GM12872 (cell line): ENCODE data around the gene CEP95.

Source experiments
- TF ChIP-seq, protein P1 (sequence below): IDR thresholded peaks from 3 replicates; pipeline ENCODE4 v1.5.1; 2011; ENCODE audit warnings: low read depth, mild to moderate bottlenecking, low read length, moderate library complexity; ENCODE audit not compliant: insufficient read depth

Gene CEP95

DNA sequence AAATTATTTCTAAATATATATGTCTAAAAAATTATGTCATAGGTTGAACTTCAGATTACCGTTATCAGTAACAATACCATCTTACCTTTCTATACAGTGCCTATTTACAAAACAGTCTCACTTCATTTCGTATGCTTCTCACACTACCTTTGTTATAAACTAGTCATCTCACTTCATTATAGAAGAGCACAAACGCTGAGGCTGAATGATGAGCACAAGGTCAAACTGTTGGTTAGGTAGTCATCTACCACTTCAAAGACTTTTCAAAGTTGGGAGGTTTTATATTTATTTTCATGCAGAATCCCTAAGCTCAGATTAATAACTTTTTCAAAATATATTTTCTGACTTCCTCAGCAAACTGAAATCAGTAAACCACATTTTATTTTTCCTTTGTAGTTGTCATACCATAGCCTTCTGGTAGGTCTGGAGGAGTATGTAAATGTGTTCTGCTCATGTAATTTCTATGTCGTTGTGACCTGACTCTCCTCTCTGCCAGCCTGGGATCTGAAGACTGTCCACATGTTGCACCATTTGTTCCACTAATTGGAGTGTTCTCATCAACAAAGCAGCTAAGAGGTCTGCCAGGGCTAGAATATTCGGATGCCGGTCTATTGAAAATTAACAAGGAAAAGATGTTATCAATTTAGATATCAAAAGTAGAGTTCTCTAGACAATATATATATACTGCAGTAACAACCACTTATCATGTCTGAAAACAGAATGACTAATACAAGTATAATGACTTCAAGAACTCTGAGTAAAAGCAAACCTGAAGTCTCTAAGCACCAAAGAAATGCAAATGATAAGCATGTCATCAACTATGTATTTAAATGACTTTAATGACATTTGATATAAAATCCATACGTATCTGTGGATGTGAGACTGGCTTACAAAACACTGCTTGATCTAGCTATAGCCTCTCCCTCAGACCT lies 73.9 kb downstream of the CEP95 start:
- TF ChIP-seq, protein P1, sequence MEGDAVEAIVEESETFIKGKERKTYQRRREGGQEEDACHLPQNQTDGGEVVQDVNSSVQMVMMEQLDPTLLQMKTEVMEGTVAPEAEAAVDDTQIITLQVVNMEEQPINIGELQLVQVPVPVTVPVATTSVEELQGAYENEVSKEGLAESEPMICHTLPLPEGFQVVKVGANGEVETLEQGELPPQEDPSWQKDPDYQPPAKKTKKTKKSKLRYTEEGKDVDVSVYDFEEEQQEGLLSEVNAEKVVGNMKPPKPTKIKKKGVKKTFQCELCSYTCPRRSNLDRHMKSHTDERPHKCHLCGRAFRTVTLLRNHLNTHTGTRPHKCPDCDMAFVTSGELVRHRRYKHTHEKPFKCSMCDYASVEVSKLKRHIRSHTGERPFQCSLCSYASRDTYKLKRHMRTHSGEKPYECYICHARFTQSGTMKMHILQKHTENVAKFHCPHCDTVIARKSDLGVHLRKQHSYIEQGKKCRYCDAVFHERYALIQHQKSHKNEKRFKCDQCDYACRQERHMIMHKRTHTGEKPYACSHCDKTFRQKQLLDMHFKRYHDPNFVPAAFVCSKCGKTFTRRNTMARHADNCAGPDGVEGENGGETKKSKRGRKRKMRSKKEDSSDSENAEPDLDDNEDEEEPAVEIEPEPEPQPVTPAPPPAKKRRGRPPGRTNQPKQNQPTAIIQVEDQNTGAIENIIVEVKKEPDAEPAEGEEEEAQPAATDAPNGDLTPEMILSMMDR, result no peak

DNA sequence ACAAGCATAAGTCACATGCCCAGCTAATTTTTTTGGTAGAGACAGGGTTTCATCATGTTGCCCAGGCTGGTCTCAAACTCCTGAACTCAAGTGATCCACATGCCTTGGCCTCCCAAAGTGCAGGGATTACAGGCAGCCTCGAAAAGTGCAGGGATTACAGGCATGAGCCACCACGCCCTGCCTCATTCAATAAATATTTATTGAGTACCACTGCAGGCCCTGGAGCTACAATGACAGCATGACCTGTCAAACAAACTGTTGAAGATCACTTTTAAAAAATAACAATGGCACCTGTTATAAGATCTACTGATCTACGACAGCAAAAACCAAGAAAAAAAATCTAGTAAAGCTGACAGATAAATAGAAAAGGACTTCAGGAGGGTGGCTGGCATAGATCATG lies 76.3 kb downstream of the CEP95 start:
- TF ChIP-seq, protein P1, result no peak

DNA sequence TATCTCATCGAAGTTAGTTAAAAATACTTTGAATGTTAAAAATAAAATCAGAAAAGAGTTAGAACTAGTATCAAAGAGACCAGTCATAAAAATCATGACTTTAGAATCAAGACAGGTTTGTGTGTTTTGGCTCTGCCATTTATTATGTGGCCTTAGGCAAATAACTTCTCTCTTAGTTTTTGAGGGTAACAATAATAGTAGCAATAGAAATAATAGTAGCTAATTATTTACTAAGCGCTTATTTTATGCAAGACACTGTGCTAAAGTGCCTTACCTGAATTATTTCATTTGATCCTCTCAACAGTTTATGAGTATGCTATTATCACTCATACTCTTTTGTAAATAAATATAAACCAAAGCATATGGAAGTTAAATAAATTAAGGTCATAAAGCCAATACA lies 78.4 kb downstream of the CEP95 start:
- TF ChIP-seq, protein P1, result no peak
